Measurements from ENCODE around the gene ATP5ME.

DNA sequence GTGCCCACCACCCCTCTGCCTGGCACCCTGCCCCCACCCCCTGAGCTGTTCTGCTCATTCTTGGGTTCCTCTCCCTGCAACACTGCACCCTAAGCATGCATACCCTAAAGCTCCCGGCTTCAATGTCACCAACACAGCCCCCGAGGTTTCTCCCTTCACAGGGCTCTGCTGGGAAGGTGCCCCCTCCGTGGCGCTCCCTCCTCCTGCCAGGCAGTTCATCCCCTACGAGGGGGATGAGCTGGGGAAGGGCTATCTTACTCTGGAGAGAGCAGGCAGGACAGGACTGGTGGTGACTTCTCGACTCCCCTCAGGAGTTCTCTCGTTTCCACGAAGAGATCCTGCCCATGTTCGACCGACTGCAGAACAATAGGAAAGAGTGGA lies 6.5 kb downstream of the ATP5ME start:
- TF ChIP-seq, protein P1, sequence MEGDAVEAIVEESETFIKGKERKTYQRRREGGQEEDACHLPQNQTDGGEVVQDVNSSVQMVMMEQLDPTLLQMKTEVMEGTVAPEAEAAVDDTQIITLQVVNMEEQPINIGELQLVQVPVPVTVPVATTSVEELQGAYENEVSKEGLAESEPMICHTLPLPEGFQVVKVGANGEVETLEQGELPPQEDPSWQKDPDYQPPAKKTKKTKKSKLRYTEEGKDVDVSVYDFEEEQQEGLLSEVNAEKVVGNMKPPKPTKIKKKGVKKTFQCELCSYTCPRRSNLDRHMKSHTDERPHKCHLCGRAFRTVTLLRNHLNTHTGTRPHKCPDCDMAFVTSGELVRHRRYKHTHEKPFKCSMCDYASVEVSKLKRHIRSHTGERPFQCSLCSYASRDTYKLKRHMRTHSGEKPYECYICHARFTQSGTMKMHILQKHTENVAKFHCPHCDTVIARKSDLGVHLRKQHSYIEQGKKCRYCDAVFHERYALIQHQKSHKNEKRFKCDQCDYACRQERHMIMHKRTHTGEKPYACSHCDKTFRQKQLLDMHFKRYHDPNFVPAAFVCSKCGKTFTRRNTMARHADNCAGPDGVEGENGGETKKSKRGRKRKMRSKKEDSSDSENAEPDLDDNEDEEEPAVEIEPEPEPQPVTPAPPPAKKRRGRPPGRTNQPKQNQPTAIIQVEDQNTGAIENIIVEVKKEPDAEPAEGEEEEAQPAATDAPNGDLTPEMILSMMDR (IDR thresholded peaks at IDR 0.05 in 2 of 3, conservative IDR thresholded peaks at IDR 0.05 in 1 of 3; ENCODE audit: borderline replicate concordance in 1 of 3, insufficient read depth in 1 of 3, low read depth in 2 of 3, low read length in 2 of 3) = no peak
- TF ChIP-seq, protein P2, sequence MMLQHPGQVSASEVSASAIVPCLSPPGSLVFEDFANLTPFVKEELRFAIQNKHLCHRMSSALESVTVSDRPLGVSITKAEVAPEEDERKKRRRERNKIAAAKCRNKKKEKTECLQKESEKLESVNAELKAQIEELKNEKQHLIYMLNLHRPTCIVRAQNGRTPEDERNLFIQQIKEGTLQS (IDR thresholded peaks at IDR 0.05) = no peak
- TF ChIP-seq, protein P3, sequence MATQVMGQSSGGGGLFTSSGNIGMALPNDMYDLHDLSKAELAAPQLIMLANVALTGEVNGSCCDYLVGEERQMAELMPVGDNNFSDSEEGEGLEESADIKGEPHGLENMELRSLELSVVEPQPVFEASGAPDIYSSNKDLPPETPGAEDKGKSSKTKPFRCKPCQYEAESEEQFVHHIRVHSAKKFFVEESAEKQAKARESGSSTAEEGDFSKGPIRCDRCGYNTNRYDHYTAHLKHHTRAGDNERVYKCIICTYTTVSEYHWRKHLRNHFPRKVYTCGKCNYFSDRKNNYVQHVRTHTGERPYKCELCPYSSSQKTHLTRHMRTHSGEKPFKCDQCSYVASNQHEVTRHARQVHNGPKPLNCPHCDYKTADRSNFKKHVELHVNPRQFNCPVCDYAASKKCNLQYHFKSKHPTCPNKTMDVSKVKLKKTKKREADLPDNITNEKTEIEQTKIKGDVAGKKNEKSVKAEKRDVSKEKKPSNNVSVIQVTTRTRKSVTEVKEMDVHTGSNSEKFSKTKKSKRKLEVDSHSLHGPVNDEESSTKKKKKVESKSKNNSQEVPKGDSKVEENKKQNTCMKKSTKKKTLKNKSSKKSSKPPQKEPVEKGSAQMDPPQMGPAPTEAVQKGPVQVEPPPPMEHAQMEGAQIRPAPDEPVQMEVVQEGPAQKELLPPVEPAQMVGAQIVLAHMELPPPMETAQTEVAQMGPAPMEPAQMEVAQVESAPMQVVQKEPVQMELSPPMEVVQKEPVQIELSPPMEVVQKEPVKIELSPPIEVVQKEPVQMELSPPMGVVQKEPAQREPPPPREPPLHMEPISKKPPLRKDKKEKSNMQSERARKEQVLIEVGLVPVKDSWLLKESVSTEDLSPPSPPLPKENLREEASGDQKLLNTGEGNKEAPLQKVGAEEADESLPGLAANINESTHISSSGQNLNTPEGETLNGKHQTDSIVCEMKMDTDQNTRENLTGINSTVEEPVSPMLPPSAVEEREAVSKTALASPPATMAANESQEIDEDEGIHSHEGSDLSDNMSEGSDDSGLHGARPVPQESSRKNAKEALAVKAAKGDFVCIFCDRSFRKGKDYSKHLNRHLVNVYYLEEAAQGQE (IDR thresholded peaks at IDR 0.05; ENCODE audit: low read depth) = no peak
- TF ChIP-seq EZH2phosphoT487 (IDR thresholded peaks at IDR 0.05; ENCODE audit: borderline replicate concordance) (no peak), TCF7L2 (IDR thresholded peaks at IDR 0.05; ENCODE audit: borderline replicate concordance, extremely low read depth, insufficient read depth, insufficient read length) (no peak), SRF (IDR thresholded peaks at IDR 0.05; ENCODE audit: low read depth) (no peak), EZH2 (IDR thresholded peaks at IDR 0.05) (no peak), SIN3A (IDR thresholded peaks at IDR 0.05; ENCODE audit: low read depth) (no peak)
- TF ChIP-seq, protein P4, sequence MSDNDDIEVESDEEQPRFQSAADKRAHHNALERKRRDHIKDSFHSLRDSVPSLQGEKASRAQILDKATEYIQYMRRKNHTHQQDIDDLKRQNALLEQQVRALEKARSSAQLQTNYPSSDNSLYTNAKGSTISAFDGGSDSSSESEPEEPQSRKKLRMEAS (IDR thresholded peaks at IDR 0.05) = no peak
